ENCODE measurements around the gene RRAGC.

The RRAGC gene

DNA sequence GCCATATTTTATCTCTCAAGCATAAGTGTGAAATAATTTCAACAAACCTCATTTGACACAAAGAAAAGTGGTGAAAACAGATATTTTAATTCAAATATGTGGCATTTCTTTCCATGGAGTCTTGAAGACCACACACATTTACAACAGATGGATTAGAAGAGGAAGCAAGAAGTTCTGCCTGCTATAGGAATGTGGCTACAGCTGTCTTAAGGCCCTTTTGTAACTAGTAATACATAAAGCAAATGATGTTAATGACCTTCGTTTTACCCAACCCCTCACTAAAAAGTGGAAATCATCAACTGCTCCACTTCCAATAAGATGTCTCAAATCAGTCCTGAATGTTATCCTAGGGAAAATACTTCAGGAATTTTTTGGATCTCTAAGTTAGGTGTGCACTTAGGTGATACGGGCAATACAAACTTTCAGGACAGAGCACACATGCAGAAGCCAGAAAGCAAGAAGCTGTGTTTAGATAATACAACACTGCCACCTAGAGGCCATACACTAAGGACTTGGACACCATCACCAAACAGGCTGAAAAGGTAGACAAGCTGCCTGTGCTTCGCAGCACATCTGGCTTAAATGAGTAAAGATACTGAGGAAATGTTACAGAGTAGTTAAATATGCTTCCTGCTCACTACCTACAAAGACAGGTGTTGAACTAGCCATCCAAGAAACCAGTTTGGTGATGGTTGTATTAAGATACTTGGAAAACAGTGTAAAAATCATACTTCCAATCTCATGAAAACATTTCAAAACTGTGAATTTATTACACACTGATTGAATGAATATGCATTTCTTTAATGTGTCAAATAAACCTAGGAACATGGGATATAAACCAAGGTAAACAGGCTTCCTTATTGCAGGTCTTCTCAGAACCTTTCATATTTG lies 24.4 kb downstream of the RRAGC start:
- no peak for TF ChIP-seq ZFX (IDR thresholded peaks at IDR 0.05; ENCODE audit: borderline replicate concordance)
- TF ChIP-seq, protein P1, sequence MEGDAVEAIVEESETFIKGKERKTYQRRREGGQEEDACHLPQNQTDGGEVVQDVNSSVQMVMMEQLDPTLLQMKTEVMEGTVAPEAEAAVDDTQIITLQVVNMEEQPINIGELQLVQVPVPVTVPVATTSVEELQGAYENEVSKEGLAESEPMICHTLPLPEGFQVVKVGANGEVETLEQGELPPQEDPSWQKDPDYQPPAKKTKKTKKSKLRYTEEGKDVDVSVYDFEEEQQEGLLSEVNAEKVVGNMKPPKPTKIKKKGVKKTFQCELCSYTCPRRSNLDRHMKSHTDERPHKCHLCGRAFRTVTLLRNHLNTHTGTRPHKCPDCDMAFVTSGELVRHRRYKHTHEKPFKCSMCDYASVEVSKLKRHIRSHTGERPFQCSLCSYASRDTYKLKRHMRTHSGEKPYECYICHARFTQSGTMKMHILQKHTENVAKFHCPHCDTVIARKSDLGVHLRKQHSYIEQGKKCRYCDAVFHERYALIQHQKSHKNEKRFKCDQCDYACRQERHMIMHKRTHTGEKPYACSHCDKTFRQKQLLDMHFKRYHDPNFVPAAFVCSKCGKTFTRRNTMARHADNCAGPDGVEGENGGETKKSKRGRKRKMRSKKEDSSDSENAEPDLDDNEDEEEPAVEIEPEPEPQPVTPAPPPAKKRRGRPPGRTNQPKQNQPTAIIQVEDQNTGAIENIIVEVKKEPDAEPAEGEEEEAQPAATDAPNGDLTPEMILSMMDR (IDR thresholded peaks at IDR 0.05), result peak; percentile 80
- no peak overlapping the region for H3K27ac ChIP-seq

DNA sequence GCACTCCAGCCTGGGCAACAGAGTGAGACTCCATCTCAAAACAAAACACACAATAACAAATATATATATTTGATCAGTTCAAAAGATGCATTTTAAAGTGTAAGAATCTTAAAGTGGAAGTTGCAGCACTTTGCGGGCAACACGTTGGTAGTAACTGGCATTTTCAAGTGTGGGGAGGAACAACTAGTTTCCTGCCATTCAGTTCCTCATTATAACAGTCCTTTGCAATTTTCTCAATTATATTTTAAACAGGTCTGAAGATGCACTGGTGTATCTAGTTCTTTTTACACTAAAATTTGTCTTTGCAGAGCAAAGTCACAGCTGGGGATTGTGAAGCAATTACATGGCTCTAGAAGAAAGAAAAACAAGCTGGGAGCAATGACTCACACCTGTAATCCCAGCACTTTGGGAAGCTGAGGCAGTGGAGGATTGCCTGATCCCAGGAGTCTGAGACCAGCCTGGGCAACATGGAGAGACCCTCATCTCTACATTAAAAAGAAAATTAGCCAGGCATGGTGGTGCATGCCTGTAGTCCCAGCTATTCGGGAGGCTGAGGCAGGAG lies 25.3 kb downstream of the RRAGC start:
- no peak overlapping the region for H3K27ac ChIP-seq
- TF ChIP-seq, protein P1 (IDR thresholded peaks at IDR 0.05), result no peak
- no peak for TF ChIP-seq ZFX (IDR thresholded peaks at IDR 0.05; ENCODE audit: borderline replicate concordance)

DNA sequence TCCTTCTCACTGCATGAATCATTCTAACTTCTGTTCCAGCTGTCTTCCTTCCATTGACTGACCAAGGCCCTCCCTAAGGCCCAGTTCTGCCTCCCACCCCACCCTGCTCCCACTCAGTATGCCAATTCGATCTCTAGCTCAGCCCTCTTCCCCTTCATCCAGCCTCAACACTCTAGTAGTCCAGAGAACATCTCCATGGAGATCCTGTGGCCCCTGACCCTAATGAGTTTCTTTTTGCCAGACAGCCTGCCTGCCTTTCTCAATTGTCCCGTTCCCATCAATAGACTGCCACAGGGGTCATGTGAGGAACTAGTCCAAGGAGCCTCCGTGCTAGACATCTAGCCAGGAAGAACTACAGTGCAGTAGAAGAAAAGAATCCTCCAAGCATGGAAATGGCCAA lies 26.4 kb downstream of the RRAGC start:
- no peak overlapping the region for H3K27ac ChIP-seq
- TF ChIP-seq, protein P1 (IDR thresholded peaks at IDR 0.05), result no peak
- TF ChIP-seq ZFX (IDR thresholded peaks at IDR 0.05; ENCODE audit: borderline replicate concordance), result no peak

DNA sequence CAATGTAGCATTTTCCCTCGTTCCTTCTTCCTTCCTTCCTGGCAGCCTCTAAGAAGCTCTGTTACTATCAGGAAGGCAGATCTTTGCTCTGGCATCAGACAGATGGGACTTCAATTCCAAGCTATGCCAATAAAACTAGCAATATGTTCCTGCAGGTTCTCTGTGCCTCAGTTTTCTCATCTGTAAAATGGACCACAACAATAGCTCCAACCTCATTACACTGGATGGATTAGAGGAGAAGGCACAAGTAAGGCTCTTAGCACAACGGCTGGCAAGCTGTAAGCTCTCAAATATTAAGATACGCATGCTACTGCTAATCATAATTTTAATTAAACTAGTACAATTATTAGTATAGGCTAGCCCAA lies 27.2 kb downstream of the RRAGC start:
- H3K27ac ChIP-seq, result no peak overlapping the region
- TF ChIP-seq, protein P1 (IDR thresholded peaks at IDR 0.05), result no peak
- TF ChIP-seq ZFX (IDR thresholded peaks at IDR 0.05; ENCODE audit: borderline replicate concordance), result no peak

DNA sequence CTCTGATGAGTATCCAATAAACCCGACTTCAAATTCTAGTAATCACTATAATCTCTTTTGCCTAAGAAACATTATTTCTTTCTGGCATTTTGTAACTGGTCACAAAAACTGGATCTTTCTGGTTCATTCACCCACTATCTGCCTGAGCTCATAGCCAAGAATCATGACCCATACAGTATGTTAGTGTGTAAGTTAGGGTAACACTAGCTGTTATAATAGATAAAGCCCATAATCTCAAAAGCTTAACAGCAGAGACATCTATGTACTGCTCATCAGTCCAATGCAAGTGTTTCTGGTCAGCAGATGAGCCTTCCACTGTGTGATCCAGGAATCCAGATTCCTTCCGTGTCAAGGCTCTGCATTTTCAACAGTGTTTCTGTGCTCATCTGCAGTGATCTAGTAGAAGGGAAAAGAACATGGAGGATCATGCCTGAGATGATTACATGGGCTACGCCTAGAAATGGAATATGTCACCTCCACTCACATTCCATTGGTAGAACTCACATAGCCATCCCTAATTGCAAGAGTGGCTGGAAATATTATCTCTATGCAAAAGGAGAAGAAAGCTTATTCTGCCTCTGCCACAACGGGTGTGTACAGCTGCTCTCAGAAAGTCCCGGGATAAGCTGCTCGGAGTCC lies 27.7 kb downstream of the RRAGC start:
- TF ChIP-seq, protein P1 (IDR thresholded peaks at IDR 0.05), result no peak
- TF ChIP-seq ZFX (IDR thresholded peaks at IDR 0.05; ENCODE audit: borderline replicate concordance), result no peak
- H3K27ac ChIP-seq, result no peak overlapping the region

DNA sequence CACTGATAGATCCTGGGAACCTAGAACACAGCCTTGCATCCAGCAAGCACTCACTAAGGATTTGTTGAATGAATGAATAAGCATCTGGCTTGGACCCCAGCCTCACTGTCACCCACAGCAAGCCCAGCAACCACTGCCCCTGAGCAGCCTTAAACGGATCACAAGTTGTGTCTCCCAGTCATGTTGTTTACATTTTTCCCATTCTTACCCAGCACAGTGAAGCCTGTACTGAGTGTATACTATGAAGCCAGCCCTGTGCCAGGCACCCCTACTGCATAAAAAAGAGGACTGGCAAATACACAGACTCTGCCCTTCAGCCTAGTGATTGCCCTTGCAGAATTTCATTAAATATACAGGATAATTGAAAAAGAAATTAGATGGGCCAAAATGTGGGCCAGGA lies 30.2 kb downstream of the RRAGC start:
- no peak for TF ChIP-seq ZFX (IDR thresholded peaks at IDR 0.05; ENCODE audit: borderline replicate concordance)
- TF ChIP-seq, protein P1 (IDR thresholded peaks at IDR 0.05), result no peak
- H3K27ac ChIP-seq, result no peak overlapping the region

DNA sequence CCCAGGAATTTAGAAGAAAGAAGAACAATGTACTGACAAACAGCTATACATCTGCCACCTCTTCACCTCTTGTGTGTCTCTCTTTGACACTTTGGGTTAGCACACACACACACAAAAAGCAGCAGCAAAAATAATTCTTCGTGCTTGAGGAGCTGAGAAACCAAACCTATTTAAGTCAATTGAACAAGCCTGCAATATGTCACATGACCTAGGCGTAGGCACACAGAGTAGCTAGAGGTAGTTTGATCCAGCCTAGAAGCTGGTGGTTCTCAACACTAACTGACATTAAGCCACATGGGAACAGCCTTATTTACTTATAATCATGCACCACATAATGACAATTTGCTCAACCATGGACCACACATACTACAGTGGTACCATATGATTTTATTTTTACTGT lies 32.3 kb downstream of the RRAGC start:
- no peak for TF ChIP-seq ZFX (IDR thresholded peaks at IDR 0.05; ENCODE audit: borderline replicate concordance)
- TF ChIP-seq, protein P1 (IDR thresholded peaks at IDR 0.05), result no peak
- no peak overlapping the region for H3K27ac ChIP-seq
